NT2/D1 (cell line): Measurements from ENCODE around the gene TRABD2B.

Source experiments
- DNase-seq: peaks from one replicate; pipeline ENCODE4 v3.0.0-alpha.2; 2011; ENCODE audit warnings: low read depth, low spot score
- H3K27me3 ChIP-seq: 2 replicates; pipeline ENCODE4 v1.6.0; 2011; ENCODE audit warnings: mild to moderate bottlenecking; ENCODE audit not compliant: insufficient read length, insufficient read depth
- H3K36me3 ChIP-seq: 2 replicates; pipeline ENCODE4 v1.6.1; 2011; ENCODE audit warnings: mild to moderate bottlenecking, low read length, mixed read lengths; ENCODE audit not compliant: insufficient read depth, insufficient read length
- H3K4me1 ChIP-seq: 2 replicates; pipeline ENCODE4 v1.5.1; 2011; ENCODE audit not compliant: insufficient read depth, insufficient read length
- H3K4me3 ChIP-seq: 2 replicates; pipeline ENCODE4 v1.5.1; 2011; ENCODE audit warnings: low read depth; ENCODE audit not compliant: insufficient read length
- H3K9ac ChIP-seq: 2 replicates; pipeline ENCODE4 v1.6.0; 2011; ENCODE audit warnings: low read depth; ENCODE audit not compliant: insufficient read length
- H3K9me3 ChIP-seq: 2 replicates; pipeline ENCODE4 v1.5.1; 2011; ENCODE audit warnings: mild to moderate bottlenecking, low read length; ENCODE audit not compliant: insufficient read depth
- SUZ12 ChIP-seq: IDR thresholded peaks from 2 replicates; pipeline ENCODE4 v1.6.1; 2011; ENCODE audit not compliant: insufficient read length, insufficient read depth; ENCODE audit errors: extremely low read depth
- YY1 ChIP-seq: IDR thresholded peaks from 2 replicates; pipeline ENCODE4 v1.6.1; 2011; ENCODE audit not compliant: insufficient read length, insufficient read depth
- ZNF274 ChIP-seq: IDR thresholded peaks from 2 replicates; pipeline ENCODE4 v1.6.1; 2011; ENCODE audit warnings: mild to moderate bottlenecking, low read depth, low read length

The TRABD2B gene

DNA sequence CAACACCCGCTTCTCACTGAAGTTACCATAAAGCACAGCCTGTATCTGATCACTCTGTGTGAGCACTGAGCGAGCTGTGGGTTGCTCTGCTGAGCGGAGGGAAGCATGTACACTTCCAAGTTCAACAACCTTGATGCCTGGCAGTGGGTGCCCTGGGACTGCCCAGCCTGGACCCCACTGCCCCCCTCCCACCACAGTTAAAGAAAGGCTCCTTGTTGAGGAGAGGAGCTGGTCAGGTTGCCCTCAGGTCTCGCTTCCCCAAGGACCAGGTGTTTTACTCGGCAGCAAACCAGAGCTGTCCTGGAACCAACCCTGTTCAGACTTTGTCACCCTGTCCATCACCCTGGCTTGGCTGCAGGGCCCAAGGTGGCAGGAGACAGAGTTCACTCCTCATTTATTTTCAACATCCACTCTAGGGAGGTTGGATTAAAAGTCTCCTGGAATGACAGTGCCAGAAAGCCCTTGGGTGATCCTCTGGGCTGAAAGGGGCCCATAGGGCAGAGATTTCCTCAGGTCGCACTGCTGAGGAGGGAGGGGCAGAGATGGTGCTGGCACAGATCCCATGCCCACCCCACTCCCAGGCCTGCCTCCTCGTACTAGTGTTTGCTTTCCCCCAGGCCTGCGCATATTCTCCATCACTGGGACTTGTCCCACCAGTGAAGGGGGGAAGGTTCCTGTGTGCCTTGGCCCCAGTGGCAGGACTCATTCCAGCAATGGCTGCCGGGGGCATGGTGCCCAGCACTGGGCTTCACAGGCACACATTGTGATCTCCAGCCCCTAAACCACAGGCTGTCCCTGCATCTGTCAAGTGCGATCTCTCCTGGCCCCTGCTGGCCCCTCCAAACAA is 101.7 kb downstream of the TRABD2B start:
- Histone ChIP-seq H3K4me3 (no peak overlapping the region), H3K9me3 (no peaks in the 10 kb centered on the region), H3K36me3 (no peaks in the 10 kb centered on the region), H3K4me1 (peaks cover 54% of the 10 kb centered on the region), H3K27me3 (peaks cover 8% of the 10 kb centered on the region), H3K9ac (peak overlapping the region; percentile 57)
- TF ChIP-seq SUZ12 (no peak), ZNF274 (no peak), YY1 (no peak)
- DNase-seq = no peak

DNA sequence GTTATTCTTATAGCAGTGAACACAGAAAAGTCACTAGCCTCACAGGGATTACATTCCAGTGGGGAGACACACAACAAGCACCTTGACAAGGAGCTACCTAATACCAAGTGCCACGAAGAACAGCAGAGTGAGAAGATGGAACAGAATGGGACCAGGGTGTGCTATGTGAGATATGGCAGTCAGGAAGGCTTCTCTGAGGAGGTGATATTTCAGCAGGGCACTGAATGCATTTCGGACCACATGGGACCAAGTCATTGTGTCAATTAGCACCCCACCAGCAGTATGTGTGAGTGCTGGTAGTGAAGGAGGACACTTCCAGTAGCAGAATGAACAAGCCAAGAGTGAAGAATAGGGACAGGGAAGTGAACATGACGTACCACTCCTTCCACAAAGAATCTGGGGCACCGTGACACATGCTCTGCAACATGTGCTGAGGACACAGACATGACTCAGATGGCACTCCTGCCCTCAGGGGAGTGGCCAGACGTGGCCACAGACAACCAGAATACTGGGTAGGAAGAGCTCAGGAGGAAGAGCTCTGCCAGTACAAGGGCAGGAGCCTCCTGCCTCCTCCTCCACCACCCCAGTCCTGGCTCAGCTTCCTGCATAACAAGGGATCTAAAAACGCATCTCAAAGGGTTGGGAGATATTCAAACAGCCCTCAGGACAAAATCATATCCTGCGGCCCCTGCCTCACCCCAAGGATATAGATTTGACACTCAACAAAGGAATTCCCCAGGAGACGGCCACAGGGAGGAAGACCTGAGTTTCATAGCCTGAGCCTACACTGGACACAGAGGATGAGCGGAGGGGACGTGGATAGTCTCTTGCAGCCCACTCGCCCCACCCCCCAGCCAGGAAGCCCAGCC is 102.5 kb downstream of the TRABD2B start:
- no peak overlapping the region for H3K4me3 ChIP-seq
- peak; percentile 70 for DNase-seq
- H3K9ac ChIP-seq = no peak overlapping the region
- H3K27me3 ChIP-seq = peaks cover 8% of the 10 kb centered on the region
- no peaks in the 10 kb centered on the region for H3K9me3 ChIP-seq
- no peaks in the 10 kb centered on the region for H3K36me3 ChIP-seq
- H3K4me1 ChIP-seq = peaks cover 46% of the 10 kb centered on the region
- no peak for TF ChIP-seq SUZ12
- TF ChIP-seq YY1 = no peak
- TF ChIP-seq ZNF274 = no peak

DNA sequence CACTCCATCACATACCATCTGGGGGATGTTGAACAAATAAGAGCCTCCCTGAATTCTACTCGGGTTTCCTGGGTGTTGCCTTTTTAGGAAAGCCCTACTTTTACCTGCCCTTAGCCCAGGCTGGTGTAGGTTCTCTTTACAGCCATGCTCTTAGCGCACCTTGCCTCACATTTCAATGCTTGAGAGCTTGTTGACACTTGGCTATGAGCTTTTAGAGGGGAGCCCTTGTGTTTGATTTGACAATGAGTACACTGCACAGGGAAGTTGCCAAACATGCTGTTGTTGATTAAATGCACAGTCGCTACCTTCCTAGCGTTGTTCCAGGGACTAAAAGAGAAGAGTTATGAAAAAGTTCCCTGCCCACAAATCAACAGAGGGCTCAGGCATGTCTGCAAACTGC is 103.8 kb downstream of the TRABD2B start:
- DNase-seq = no peak
- Histone ChIP-seq H3K4me1 (peaks cover 33% of the 10 kb centered on the region), H3K9me3 (no peaks in the 10 kb centered on the region), H3K36me3 (no peaks in the 10 kb centered on the region), H3K4me3 (no peak overlapping the region), H3K9ac (no peak overlapping the region), H3K27me3 (peaks cover 8% of the 10 kb centered on the region)
- TF ChIP-seq YY1 (no peak), SUZ12 (no peak), ZNF274 (no peak)

DNA sequence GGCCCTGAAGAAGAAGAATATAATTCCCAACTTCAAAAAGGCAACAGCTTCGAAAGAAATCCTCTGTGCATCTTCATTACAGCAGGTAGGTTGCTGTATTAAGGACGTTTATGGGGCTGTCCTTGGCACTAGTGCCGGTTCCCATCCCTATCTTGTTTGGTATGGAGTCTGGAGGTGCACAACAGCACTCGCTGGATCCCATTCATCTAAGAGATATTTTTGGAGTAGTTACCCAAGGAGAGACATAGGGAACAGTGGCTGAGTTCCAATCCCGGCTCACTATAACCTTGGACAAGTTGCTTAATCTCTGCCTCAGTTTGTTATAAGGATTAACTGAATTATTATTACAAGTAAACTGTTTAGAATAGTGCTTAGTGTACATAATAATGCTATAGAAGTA is 106.4 kb downstream of the TRABD2B start:
- H3K4me1 ChIP-seq = peaks cover 13% of the 10 kb centered on the region
- H3K36me3 ChIP-seq = no peaks in the 10 kb centered on the region
- H3K27me3 ChIP-seq = no peaks in the 10 kb centered on the region
- no peak overlapping the region for H3K4me3 ChIP-seq
- DNase-seq = no peak
- H3K9ac ChIP-seq = no peak overlapping the region
- no peaks in the 10 kb centered on the region for H3K9me3 ChIP-seq
- TF ChIP-seq ZNF274 (no peak), YY1 (no peak), SUZ12 (no peak)

DNA sequence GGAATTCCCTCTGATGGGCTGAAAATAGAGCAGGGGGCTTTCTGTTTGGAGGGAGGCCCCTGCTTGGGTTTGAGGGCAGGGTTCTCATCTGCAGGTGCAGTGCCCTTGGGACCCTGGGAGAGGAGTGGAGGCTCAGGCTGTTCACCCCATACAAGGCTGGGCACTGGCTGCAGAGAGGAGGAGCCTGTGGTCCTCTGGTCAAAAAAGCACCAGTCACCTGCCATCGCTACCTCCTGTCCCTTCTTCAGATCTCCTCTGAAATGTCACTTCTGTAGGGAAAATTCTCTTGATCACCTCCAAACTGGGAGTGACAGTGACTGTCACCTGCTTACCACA is 108.9 kb downstream of the TRABD2B start:
- TF ChIP-seq SUZ12 = no peak
- TF ChIP-seq YY1 = no peak
- no peak for DNase-seq
- no peak overlapping the region for H3K4me3 ChIP-seq
- H3K27me3 ChIP-seq = no peaks in the 10 kb centered on the region
- H3K9ac ChIP-seq = no peak overlapping the region
- no peaks in the 10 kb centered on the region for H3K9me3 ChIP-seq
- no peaks in the 10 kb centered on the region for H3K36me3 ChIP-seq
- H3K4me1 ChIP-seq = no peaks in the 10 kb centered on the region

DNA sequence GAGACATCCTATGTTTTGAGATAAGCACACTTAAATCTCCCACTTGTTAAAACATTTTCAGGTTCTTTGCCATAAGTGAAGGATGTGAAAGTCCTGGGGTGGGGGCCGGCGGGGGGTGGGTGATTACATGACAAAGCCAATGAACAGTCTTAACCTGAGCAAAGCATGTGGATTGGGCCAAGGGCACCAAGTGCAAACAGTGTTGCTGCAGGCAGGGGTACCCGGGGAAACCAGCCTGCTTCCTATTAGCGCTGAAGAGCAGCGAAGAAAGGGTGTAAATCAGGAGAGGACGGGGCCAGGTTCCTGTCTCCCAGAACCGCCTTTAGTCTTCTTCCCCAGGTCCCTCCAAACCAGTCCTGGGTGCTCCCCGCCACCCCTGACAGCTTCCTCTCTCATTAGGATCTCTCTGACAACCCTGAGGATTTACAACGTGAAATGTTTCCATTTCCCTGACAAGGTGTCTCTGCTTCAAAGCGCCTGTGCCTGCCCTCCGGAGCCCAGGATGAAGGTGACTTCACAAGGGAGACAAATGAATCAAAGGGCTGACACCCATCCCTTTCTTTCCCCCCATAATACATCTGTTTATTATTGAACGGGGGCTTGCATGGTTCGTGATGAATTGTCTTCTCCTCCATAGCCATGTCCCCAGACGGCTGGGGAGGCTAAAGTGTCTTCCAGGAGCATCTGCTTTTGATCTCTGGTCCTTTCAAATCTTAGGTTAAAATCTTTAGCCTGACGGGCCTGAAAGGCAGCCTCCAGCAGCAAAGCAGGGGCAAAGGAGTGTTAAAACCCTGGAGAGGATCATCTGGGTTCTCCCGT is 109.5 kb downstream of the TRABD2B start:
- no peak overlapping the region for H3K4me3 ChIP-seq
- H3K9ac ChIP-seq = no peak overlapping the region
- no peaks in the 10 kb centered on the region for H3K36me3 ChIP-seq
- no peak for TF ChIP-seq YY1
- TF ChIP-seq SUZ12 = no peak
- TF ChIP-seq ZNF274 = no peak
- no peaks in the 10 kb centered on the region for H3K27me3 ChIP-seq
- no peaks in the 10 kb centered on the region for H3K4me1 ChIP-seq
- no peaks in the 10 kb centered on the region for H3K9me3 ChIP-seq
- no peak for DNase-seq

DNA sequence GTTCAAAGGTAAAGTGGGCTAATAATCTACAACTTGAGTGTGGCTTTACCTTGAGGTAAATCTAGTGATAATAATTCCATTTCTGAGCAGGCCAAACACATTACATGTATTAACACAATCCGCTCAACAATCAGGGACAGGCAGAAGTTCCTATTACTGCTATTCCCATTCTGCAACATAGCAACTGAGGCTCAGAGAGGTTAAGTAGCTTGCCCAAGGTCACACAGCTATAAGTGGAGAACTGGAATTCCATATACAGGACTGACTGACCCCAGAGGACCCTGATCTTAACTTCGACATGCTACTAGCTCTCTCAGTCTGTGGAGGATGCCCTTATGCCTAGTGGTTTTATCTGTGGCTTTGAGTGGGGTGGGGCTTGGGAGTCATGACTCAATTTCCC is 110.1 kb downstream of the TRABD2B start:
- no peak overlapping the region for H3K9ac ChIP-seq

More for the DNA sequence above, 110.1 kb downstream of the TRABD2B start:
- Histone ChIP-seq H3K9me3 (no peaks in the 10 kb centered on the region), H3K4me3 (no peak overlapping the region), H3K27me3 (no peaks in the 10 kb centered on the region), H3K36me3 (no peaks in the 10 kb centered on the region), H3K4me1 (peaks cover 1% of the 10 kb centered on the region)
- TF ChIP-seq ZNF274 (no peak), SUZ12 (no peak), YY1 (no peak)
- no peak for DNase-seq
